Smooth muscle cell of the coronary artery (primary cell): ENCODE measurements around the gene CCP110. TPM values are rescaled to one million over a fixed set of nuclear protein-coding genes. Genes with fewer than 3 reads are reported as not detected.

ENCODE experiments used
- total RNA-seq: library from RNA; depleted of rRNA; stranded (reverse); fragments of >200 nt; gene quantifications from 2 replicates; pipeline ENCODE4 v1.2.3, GENCODE V29; 2014; ENCODE audit warnings: low replicate concordance

Gene CCP110
- total RNA-seq = 7.5 and 8.6 TPM in 2 replicates

DNA sequence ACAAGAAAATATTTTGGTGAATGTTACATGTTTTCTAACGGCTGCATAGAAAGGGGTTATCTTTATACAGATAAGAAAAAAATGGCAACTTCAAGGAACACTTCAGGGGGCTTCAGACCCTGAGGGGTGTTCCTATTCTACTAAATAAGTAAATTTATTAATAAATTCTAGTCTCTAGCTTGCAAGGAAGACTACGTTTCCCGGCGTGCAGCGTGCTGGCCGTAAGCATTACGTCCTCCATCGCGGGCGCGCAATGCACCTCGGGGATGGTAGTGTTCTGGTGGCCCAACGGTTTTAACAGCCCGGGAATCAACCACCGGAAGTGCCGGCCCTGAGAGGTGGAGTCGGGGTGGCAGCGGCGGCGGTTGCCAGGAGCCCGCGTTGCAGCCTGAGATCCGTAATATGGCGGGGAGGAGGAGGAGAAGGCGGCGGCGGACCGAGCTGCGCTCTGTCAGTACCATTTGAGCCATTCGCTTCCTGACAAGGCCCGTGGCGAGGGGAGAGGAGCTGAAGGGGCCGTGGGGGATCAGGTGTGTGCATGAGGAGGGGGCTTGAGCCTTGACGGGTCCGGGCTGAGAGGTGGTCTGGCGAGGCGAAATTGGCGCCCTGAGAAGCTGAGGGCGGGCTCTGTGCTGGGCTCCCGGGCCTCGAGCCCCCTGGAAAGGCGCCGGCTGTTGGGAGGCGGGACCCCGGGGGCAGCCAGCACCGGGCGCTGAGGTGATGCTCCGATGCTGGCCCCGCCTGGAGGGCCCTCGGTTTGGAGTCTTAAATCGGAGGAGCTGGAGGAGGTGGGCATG, at the start of gene CCP110:
CCP110 (plus strand) TSS at position 384 of the 797 bp plus-strand sequence. CDS start 3,940 bp downstream, outside the sequence.

GRCh38 chr16:19521471-19522396, 2.0 kb upstream of the CCP110 start, which contains the start of gene GDE1:
GDE1 (minus strand) TSS chr16:19522098; CDS start chr16:19521964, 134 bp downstream.

GRCh38 chr16:19555186-19555937, 31.6 kb downstream of the CCP110 start, which contains the start of gene VPS35L:
VPS35L (plus strand) TSS chr16:19555703; CDS start chr16:19555730, 27 bp downstream.

Other genes starting within 250 kb of the CCP110 start
- gene CLEC19A, start 238.2 kb upstream of the CCP110 start, total RNA-seq = not detected in 2 replicates
- not detected in 2 replicates for gene TMC5, start 106.1 kb upstream of the CCP110 start, total RNA-seq
- gene GDE1, start 1.8 kb upstream of the CCP110 start, total RNA-seq = 23.5 and 33.7 TPM in 2 replicates
- 28.4 and 28.9 TPM in 2 replicates for gene VPS35L, start 31.8 kb downstream of the CCP110 start, total RNA-seq
- 5.1 and 11.7 TPM in 2 replicates for gene KNOP1, start 194.3 kb downstream of the CCP110 start, total RNA-seq
- gene IQCK, start 194.3 kb downstream of the CCP110 start, total RNA-seq = 6.1 and 6.8 TPM in 2 replicates